NCI-H2107 treated with DMSO at 0.1 percent for 48 hours (cell line): Measurements from ENCODE around the gene ZBTB8B.
"Not testable (repeated sequence)": the region's sequence is repeated elsewhere in the genome, so short reads cannot be mapped to it uniquely, and the experiment has no call there.

Experiments
- DNase-seq: peaks from one replicate; lab custom pipeline; 2025; ENCODE audit not compliant: unreplicated experiment; lab: John Stamatoyannopoulos, UW

ZBTB8B gene

GRCh38 chr1:32468791-32469190, 3.9 kb downstream of the ZBTB8B start:
- no peak for DNase-seq

- no peak for DNase-seq
Observed at GRCh38 chr1:32470431-32470830, 5.6 kb downstream of the ZBTB8B start.

- DNase-seq, result no peak
Observed at GRCh38 chr1:32470991-32471694, 6.3 kb downstream of the ZBTB8B start.

- no peak for DNase-seq
Observed at GRCh38 chr1:32471695-32472362, 7.0 kb downstream of the ZBTB8B start.

- DNase-seq, result not testable (repeated sequence)
Observed at GRCh38 chr1:32472966-32473365, 8.1 kb downstream of the ZBTB8B start.

GRCh38 chr1:32474954-32475353, 10.1 kb downstream of the ZBTB8B start:
- peak; percentile 67 for DNase-seq

GRCh38 chr1:32480003-32480402, 15.1 kb downstream of the ZBTB8B start:
- DNase-seq, result no peak

GRCh38 chr1:32480761-32481160, 15.9 kb downstream of the ZBTB8B start:
- no peak for DNase-seq

- not testable (repeated sequence) for DNase-seq
Observed at GRCh38 chr1:32481788-32482187, 16.9 kb downstream of the ZBTB8B start.

- no peak for DNase-seq
Observed at GRCh38 chr1:32485554-32486255, 20.8 kb downstream of the ZBTB8B start.

GRCh38 chr1:32486463-32487113, 21.7 kb downstream of the ZBTB8B start:
- no peak for DNase-seq

- no peak for DNase-seq
Observed at GRCh38 chr1:32487182-32487581, 22.3 kb downstream of the ZBTB8B start.

- DNase-seq, result no peak
Observed at GRCh38 chr1:32489774-32490454, 25.0 kb downstream of the ZBTB8B start.

GRCh38 chr1:32491386-32491785, 26.5 kb downstream of the ZBTB8B start:
- no peak for DNase-seq

- DNase-seq, result no peak
Observed at GRCh38 chr1:32494196-32494595, 29.3 kb downstream of the ZBTB8B start.

GRCh38 chr1:32494711-32495337, 30.0 kb downstream of the ZBTB8B start:
- DNase-seq, result no peak

- no peak for DNase-seq
Observed at GRCh38 chr1:32496127-32496526, 31.3 kb downstream of the ZBTB8B start.

GRCh38 chr1:32498751-32499150, 33.9 kb downstream of the ZBTB8B start:
- DNase-seq, result no peak

- DNase-seq, result peak; percentile 59
Observed at GRCh38 chr1:32500387-32501209, 35.7 kb downstream of the ZBTB8B start.

- DNase-seq, result no peak
Observed at GRCh38 chr1:32501865-32502264, 37.0 kb downstream of the ZBTB8B start.
